GM08714 (cell line): ENCODE measurements around the gene TMEM62.

Source experiments
- H3K4me3 ChIP-seq: fragments of 200-500 bp; sonication (Bioruptor generic); 2 replicates; pipeline ENCODE4 v1.5.1; 2014; ENCODE audit warnings: mild to moderate bottlenecking, low read length, inconsistent platforms
- ZNF274 ChIP-seq: IDR thresholded peaks from 2 replicates; pipeline ENCODE4 v1.6.1; 2012; ENCODE audit warnings: mild to moderate bottlenecking, low read depth, low read length

The TMEM62 gene

DNA sequence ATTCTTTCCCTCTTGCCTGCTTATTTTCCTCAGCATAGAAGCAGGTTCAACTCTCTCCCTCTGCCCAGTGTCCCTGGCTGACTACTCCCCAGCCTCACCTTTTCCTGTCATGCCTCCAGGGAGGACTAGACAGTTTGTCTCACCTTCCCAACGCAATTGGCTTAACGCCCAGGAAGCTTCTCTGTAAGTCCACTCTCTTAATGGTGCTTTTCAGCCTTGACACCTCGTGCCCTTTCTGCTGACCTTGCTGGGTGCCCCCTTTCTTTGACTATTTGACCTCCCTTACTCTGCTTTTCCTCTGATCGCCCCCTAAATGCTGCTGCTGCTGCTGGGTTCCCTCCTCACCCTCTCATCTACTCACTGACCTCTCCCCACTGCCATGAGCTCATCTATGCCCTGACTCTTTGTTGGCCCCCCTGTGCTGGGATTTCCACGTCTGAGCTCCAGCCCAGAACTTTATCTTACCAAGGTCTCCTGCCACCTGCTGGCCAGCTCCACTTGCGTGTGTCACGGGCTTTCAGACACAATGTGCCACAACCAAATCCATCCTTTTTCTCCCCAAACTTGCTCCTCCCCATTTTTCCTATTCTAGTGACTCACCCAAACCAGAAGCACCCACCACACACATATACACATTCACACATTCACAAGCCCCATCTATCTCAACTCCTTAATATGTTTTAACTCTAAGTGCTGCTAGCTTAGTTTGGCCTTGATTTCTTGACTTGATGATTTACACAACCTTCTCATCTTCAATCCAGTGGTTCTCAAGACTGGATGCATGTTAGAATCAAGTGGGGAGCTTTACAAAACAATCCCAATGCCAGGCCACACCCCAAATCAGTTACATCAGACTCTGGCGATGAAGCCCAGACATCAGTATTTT lies 70.9 kb downstream of the TMEM62 start:
- no peak overlapping the region for H3K4me3 ChIP-seq
- TF ChIP-seq ZNF274 = no peak

DNA sequence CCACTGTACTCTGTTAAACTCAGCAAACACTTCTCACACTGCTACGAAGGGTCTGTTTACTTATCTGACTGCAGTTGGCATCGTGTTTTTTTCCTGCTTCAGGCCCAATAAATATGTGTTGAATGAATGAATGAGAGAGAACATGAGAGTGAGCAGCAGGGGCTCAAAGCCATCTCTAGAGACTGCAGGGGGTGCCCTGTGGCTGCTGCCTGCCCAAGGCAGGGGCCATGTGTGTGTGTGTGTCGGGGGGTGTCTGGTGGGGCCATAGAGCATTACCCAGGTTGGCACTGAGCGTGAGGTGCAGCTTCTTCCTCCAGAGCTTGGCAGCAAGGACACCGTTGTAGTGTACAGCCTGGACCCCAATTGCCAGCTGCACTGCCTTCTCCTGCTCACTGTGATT lies 72.7 kb downstream of the TMEM62 start:
- no peak for TF ChIP-seq ZNF274

GRCh38 chr15:43207024-43207423 lies 73.6 kb downstream of the TMEM62 start:
- H3K4me3 ChIP-seq = no peak overlapping the region
- TF ChIP-seq ZNF274 = no peak

More for the DNA sequence above, 72.7 kb downstream of the TMEM62 start:
- no peak overlapping the region for H3K4me3 ChIP-seq

GRCh38 chr15:43208052-43209002 lies 74.9 kb downstream of the TMEM62 start:
- TF ChIP-seq ZNF274 = no peak
- H3K4me3 ChIP-seq = no peak overlapping the region

GRCh38 chr15:43209059-43209824 lies 75.9 kb downstream of the TMEM62 start:
- H3K4me3 ChIP-seq = no peak overlapping the region
- no peak for TF ChIP-seq ZNF274

DNA sequence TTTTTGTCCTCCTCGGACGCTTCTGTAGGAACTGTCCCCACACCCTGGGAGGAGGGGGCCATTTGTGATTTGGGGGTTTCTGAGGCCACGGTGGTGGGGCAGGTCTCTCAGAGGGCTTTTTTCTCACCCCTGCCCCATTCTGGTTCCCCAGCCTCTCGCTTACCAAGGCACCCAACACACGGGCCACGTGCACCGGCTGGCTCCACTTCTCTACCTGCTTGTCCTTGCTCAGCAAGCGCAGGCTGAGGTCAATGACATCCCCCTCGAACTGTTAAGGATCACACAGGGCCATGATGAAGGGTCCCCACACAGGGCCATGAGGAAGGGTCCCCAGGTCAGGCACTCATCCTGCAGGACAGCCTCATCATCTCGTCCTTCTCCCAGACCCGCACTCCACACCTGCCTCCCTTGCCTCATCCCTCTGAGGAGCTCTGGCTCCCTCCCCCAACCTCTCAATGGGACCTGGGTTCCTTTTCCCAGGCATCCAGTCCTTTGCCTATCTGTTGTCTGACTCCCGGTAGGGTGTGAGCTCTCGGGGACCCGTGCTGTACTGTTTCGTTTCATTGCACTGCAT lies 76.9 kb downstream of the TMEM62 start:
- TF ChIP-seq ZNF274 = no peak

DNA sequence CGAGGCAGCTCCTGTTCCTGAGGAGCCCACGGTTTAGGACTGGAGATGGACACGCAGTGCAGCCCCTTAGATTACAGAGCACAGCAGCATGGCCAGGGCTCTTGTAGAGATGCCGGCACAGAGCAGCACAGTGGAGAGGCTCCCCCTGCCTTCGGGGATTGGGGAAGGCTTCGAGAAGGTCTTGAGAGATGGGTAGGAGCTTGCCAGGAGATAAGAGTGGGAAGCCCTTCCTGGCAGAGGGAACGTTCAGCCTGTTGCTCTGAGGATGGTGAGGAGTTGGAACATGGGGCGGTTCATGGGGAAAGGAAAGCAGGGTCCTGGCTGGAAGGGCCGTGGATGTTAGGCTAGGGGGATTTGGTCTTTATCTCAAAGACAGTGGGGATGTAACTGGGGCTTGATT lies 77.4 kb downstream of the TMEM62 start:
- H3K4me3 ChIP-seq = no peak overlapping the region
- no peak for TF ChIP-seq ZNF274

More for the DNA sequence above, 76.9 kb downstream of the TMEM62 start:
- H3K4me3 ChIP-seq = no peak overlapping the region

GRCh38 chr15:43211224-43211735 lies 77.9 kb downstream of the TMEM62 start:
- no peak for TF ChIP-seq ZNF274
- H3K4me3 ChIP-seq = no peak overlapping the region

GRCh38 chr15:43212299-43212698 lies 78.9 kb downstream of the TMEM62 start:
- no peak for TF ChIP-seq ZNF274
- no peak overlapping the region for H3K4me3 ChIP-seq

- H3K4me3 ChIP-seq = no peak overlapping the region
- no peak for TF ChIP-seq ZNF274
These were observed 79.6 kb downstream of the TMEM62 start for GRCh38 chr15:43212951-43213350.

GRCh38 chr15:43213466-43213865 lies 80.1 kb downstream of the TMEM62 start:
- no peak for TF ChIP-seq ZNF274
- no peak overlapping the region for H3K4me3 ChIP-seq

DNA sequence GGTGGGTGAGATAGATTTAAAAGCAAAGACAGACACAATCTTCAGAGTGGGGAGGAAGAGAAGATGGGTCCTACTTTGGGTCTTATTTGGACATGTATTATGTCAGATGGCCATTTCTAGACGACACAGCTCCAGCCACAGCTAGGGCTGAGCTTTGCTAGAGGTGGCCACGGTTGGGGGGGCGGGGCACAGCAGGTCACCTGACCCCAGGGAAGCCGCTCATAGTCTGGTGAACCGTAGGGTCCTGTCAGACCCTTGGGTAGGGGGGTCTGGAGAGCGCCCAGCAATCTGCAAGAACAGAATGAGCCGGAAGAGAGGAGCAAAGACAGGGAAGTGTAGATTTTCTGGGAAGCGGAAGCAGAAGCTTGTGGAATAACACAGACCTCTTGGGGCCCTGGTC lies 80.8 kb downstream of the TMEM62 start:
- no peak overlapping the region for H3K4me3 ChIP-seq
- TF ChIP-seq ZNF274 = no peak

GRCh38 chr15:43214592-43215295 lies 81.4 kb downstream of the TMEM62 start:
- no peak overlapping the region for H3K4me3 ChIP-seq
- no peak for TF ChIP-seq ZNF274

DNA sequence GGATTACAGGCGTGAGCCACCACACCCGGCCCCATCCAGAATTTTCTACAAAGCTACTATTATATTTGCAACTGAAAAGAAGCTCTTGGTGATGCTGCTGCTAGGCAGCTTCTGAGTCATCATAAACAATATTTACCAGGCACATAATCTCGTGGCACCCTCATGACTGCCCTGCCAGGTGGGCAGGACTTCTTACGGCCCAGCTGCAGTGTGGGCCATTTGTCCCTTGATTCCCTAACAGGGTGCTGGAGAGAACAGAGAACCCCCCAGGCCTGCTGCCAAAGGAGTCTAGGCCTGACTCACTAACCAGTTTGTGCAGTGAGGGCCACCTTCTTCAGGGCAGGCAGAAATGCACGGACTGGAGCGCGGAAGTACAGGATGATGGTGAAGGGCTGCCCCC lies 82.6 kb downstream of the TMEM62 start:
- TF ChIP-seq ZNF274 = no peak

More for the DNA sequence above, 82.6 kb downstream of the TMEM62 start:
- H3K4me3 ChIP-seq = no peak overlapping the region
